OCI-LY3 (cell line): Measurements from ENCODE around the gene APOL1.

ENCODE experiments used
- H2AFZ ChIP-seq: fragments of 200-600, 300-600 bp; shearing (Covaris generic); 2 replicates; pipeline ENCODE4 v1.6.0; 2014; ENCODE audit warnings: antibody characterized with exemption, low read depth, low read length
- H3K27ac ChIP-seq: fragments of 200-600, 300-600 bp; sonication (generic); 2 replicates; pipeline ENCODE4 v1.5.1; 2014; ENCODE audit warnings: mild to moderate bottlenecking, low read length, moderate library complexity, mixed read lengths
- H3K27me3 ChIP-seq: fragments of 200-600, 300-600 bp; sonication (generic); 2 replicates; pipeline ENCODE4 v1.6.1; 2014; ENCODE audit warnings: low read depth, low read length, mixed read lengths
- H3K36me3 ChIP-seq: fragments of 200-600, 300-600 bp; sonication (generic); replicated peaks from 2 replicates; pipeline ENCODE3; 2014; ENCODE audit warnings: low read depth, low read length, mixed read lengths
- H3K4me1 ChIP-seq: fragments of 300-600, 200-600 bp; sonication (generic); 2 replicates; pipeline ENCODE4 v1.6.1; 2014; ENCODE audit warnings: low read length, mixed read lengths
- H3K4me2 ChIP-seq: fragments of 200-600, 300-600 bp; sonication (generic); 2 replicates; pipeline ENCODE4 v1.6.1; 2014; ENCODE audit warnings: low read length, mixed read lengths
- H3K4me3 ChIP-seq: fragments of 300-600, 200-600 bp; sonication (generic); 2 replicates; pipeline ENCODE4 v1.5.1; 2014; ENCODE audit warnings: antibody characterized with exemption, mild to moderate bottlenecking, low read length, moderate library complexity
- H3K79me2 ChIP-seq: fragments of 300-600, 200-600 bp; shearing (Covaris generic); 2 replicates; pipeline ENCODE4 v1.6.1; 2014; ENCODE audit warnings: mild to moderate bottlenecking, low read length, mixed read lengths
- H3K9ac ChIP-seq: fragments of 300-600, 200-600 bp; shearing (Covaris generic); 2 replicates; pipeline ENCODE4 v1.6.0; 2014; ENCODE audit warnings: mild to moderate bottlenecking, low read length, moderate library complexity
- H3K9me3 ChIP-seq: fragments of 200-600, 300-600 bp; shearing (Covaris generic); 2 replicates; pipeline ENCODE4 v1.6.1; 2014; ENCODE audit warnings: low read length, mixed read lengths; ENCODE audit not compliant: insufficient read depth
- H4K20me1 ChIP-seq: fragments of 200-600, 300-600 bp; sonication (generic); 2 replicates; pipeline ENCODE4 v1.6.1; 2016; ENCODE audit warnings: low read length, mixed read lengths; ENCODE audit not compliant: insufficient read depth
- EZH2phosphoT487 ChIP-seq: fragments of 200-600 bp; shearing (Covaris generic); IDR thresholded peaks from 2 replicates; pipeline ENCODE4 v1.6.1; 2018; ENCODE audit warnings: antibody characterized with exemption, mixed run types, low read depth
- TF ChIP-seq, protein P1 (sequence below): fragments of 200-600, 300-600 bp; sonication (generic); IDR thresholded peaks from 2 replicates; pipeline ENCODE4 v1.5.1; 2014; ENCODE audit warnings: antibody characterized with exemption, low read length, low read depth

Gene APOL1

DNA sequence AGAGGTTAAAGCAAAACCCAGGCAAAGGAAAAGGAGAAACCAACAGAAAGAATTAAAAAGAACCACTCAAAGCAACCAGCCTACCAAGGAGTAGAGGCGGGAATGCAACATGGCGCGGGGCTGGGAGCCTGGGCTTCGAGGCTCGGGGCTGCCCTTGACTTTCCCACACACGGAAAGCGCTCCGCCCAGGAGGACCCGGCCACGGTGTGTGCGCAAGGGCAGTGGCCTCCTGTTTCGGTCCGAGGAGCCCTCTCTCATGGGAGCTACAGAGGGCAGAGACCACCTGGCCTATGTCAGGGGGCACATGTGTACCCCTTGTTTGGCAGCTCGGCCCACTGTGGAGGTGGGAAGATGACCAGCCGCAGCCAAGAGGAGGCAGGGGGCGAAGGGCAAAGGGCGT lies 55.9 kb downstream of the APOL1 start:
- H2AFZ ChIP-seq, result no peak overlapping the region
- H3K4me2 ChIP-seq, result no peak overlapping the region
- no peak for TF ChIP-seq EZH2phosphoT487
- TF ChIP-seq, protein P1, sequence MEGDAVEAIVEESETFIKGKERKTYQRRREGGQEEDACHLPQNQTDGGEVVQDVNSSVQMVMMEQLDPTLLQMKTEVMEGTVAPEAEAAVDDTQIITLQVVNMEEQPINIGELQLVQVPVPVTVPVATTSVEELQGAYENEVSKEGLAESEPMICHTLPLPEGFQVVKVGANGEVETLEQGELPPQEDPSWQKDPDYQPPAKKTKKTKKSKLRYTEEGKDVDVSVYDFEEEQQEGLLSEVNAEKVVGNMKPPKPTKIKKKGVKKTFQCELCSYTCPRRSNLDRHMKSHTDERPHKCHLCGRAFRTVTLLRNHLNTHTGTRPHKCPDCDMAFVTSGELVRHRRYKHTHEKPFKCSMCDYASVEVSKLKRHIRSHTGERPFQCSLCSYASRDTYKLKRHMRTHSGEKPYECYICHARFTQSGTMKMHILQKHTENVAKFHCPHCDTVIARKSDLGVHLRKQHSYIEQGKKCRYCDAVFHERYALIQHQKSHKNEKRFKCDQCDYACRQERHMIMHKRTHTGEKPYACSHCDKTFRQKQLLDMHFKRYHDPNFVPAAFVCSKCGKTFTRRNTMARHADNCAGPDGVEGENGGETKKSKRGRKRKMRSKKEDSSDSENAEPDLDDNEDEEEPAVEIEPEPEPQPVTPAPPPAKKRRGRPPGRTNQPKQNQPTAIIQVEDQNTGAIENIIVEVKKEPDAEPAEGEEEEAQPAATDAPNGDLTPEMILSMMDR, result no peak
- H4K20me1 ChIP-seq, result peaks cover 5% of the 10 kb centered on the region
- H3K79me2 ChIP-seq, result peaks cover 20% of the 10 kb centered on the region
- H3K36me3 ChIP-seq, result peaks cover 82% of the 10 kb centered on the region
- H3K4me3 ChIP-seq, result no peak overlapping the region
- no peaks in the 10 kb centered on the region for H3K27me3 ChIP-seq
- H3K27ac ChIP-seq, result no peak overlapping the region
- H3K4me1 ChIP-seq, result no peaks in the 10 kb centered on the region
- H3K9me3 ChIP-seq, result no peaks in the 10 kb centered on the region
- H3K9ac ChIP-seq, result no peak overlapping the region

DNA sequence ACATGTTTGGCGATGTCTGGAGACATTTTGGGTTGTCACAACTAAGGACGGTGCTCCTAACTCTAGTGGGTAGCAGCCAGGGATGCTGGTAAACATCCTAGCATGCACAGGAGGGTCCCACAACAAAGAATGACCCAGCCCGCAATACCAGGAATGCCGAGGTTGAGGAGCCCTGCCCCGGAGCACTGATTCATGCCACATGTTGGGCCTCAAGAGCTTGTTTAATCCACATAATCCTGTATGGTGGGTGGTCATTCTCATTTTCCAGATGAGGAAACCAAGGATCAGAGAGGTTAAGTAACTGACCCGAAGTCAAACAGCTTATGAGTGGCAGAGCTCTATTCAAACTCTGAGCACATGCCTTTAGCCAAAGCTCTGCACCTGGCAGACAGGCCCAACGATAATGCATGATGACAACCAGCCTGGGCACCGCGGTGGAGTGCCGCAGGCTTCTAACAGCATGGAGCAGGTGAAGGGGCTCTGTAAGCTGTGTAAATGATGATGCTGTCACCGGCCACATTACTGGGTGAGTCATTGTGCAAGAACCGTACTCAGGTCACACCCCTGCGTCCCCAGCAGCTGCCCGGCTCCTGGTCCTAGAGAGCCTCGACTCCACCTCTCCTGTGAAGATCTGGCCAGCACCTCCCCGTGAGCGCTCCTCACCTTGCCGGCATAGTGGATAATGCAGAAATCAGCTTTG lies 58.6 kb downstream of the APOL1 start:
- H3K27me3 ChIP-seq, result no peaks in the 10 kb centered on the region
- no peak overlapping the region for H3K4me2 ChIP-seq
- no peak overlapping the region for H3K4me3 ChIP-seq
- H3K27ac ChIP-seq, result no peak overlapping the region
- H3K36me3 ChIP-seq, result peaks cover 75% of the 10 kb centered on the region
- H3K9me3 ChIP-seq, result no peaks in the 10 kb centered on the region
- H3K9ac ChIP-seq, result no peak overlapping the region
- H3K79me2 ChIP-seq, result peaks cover 20% of the 10 kb centered on the region
- no peak overlapping the region for H2AFZ ChIP-seq
- peaks cover 10% of the 10 kb centered on the region for H4K20me1 ChIP-seq
- no peaks in the 10 kb centered on the region for H3K4me1 ChIP-seq
- no peak for TF ChIP-seq EZH2phosphoT487
- TF ChIP-seq, protein P1, result no peak

DNA sequence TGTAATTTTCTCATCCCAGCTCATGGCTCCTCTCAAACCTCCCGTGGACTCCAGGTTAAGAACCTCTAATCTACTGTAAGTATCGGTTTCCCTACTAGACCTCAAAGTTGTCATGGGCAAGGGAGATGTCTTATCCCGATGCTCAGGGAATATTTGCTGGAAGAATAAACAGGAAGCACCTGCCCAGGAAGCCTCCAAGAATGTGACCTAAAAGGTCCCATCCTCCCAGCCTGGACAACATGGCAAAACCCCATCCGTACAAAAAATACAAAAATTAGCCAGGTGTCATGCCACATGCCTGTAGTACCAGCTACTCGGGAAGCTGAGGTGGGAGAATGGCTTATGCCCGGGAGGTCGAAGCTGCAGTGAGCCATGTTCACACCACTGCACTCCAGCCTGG lies 62.4 kb downstream of the APOL1 start:
- H3K9ac ChIP-seq, result no peak overlapping the region
- H3K79me2 ChIP-seq, result peaks cover 20% of the 10 kb centered on the region
- H4K20me1 ChIP-seq, result peaks cover 10% of the 10 kb centered on the region
- TF ChIP-seq EZH2phosphoT487, result no peak
- TF ChIP-seq, protein P1, result no peak
- no peak overlapping the region for H2AFZ ChIP-seq
- H3K27me3 ChIP-seq, result no peaks in the 10 kb centered on the region
- H3K4me2 ChIP-seq, result no peak overlapping the region
- no peak overlapping the region for H3K4me3 ChIP-seq
- peaks cover 85% of the 10 kb centered on the region for H3K36me3 ChIP-seq
- H3K9me3 ChIP-seq, result no peaks in the 10 kb centered on the region
- H3K27ac ChIP-seq, result no peak overlapping the region
- no peaks in the 10 kb centered on the region for H3K4me1 ChIP-seq

DNA sequence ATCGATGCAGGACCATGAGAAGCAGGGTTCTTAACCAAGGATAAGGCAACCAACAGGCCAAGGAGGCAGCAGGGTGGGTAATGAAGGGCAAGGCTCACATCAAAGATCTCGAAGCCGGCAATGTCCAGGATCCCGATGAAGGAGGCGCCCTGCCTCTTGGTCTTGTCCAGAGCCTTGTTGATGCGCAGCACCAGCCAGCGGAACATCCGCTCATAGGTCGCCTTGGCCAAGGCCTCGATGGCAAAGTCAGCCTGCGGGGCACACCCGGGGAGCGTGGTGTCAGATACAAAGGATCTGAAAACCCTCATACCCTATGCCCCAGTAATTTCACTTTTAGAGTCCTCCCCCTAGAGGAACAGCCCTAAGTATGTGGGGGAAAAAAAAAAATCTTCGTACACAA lies 63.5 kb downstream of the APOL1 start:
- Histone ChIP-seq H4K20me1 (peaks cover 8% of the 10 kb centered on the region; the same call in 1 of the 2 replicates), H3K9me3 (no peaks in the 10 kb centered on the region), H3K4me1 (no peaks in the 10 kb centered on the region), H3K4me3 (no peak overlapping the region), H3K4me2 (no peak overlapping the region), H3K27me3 (no peaks in the 10 kb centered on the region), H2AFZ (no peak overlapping the region), H3K36me3 (peaks cover 82% of the 10 kb centered on the region), H3K79me2 (peaks cover 15% of the 10 kb centered on the region), H3K9ac (no peak overlapping the region), H3K27ac (no peak overlapping the region)
- TF ChIP-seq EZH2phosphoT487, result no peak
- TF ChIP-seq, protein P1, result no peak
